Uterus (tissue), 4 donors: Measurements from ENCODE around the gene NPFFR1. TPM values are rescaled to one million over a fixed set of nuclear protein-coding genes. Genes with fewer than 3 reads are reported as not detected.
"Not testable (repeated sequence)": the region's sequence is repeated elsewhere in the genome, so short reads cannot be mapped to it uniquely, and the experiment has no call there.

Experiments used
- DNase-seq, 2 donors: peaks; one replicate each; pipeline ENCODE4 v3.0.0-alpha.2; 2019 to 2020
- H3K27ac ChIP-seq, 2 donors: fragments of 200-600 bp; sonication (generic); 1 replicate in 1 of 2; 2 replicates in 1 of 2; pipeline ENCODE4 v1.5.1; 2016 to 2018
- H3K27me3 ChIP-seq, 2 donors: fragments of 200-600 bp; sonication (generic); one replicate each; pipeline ENCODE4 v1.5.1; 2018 to 2019; ENCODE audit warnings: control low read depth in 1 of 2
- H3K36me3 ChIP-seq, 2 donors: fragments of 200-600 bp; sonication (generic); one replicate each; pipeline ENCODE4 v1.5.1; 2019; ENCODE audit warnings: control low read depth in 1 of 2
- H3K4me1 ChIP-seq, 2 donors: fragments of 200-600 bp; sonication (generic); one replicate each; pipeline ENCODE4 v1.5.1; 2018 to 2019; ENCODE audit warnings: control low read depth in 1 of 2
- H3K4me3 ChIP-seq, 2 donors: fragments of 200-600 bp; sonication (generic); 1 replicate in 1 of 2; 2 replicates in 1 of 2; pipeline ENCODE4 v1.5.1; 2018 to 2019; ENCODE audit warnings: mild to moderate bottlenecking in 1 of 2
- H3K9me3 ChIP-seq, 2 donors: fragments of 200-600 bp; sonication (generic); one replicate each; pipeline ENCODE4 v1.5.1; 2019; ENCODE audit warnings: control low read depth in 1 of 2
- CTCF ChIP-seq, 4 experiments: fragments of 200-600 bp in 2 of 4; fragments of 450-650 bp in 2 of 4; sonication (generic) in 2 of 4; IDR thresholded peaks; one replicate each; pipeline ENCODE4 v1.5.1; 2016 to 2019; ENCODE audit warnings: antibody characterized with exemption in 4 of 4, mild to moderate bottlenecking in 2 of 4, moderate library complexity in 1 of 4
- POLR2A ChIP-seq, 2 donors: fragments of 450-650 bp; IDR thresholded peaks; one replicate each; pipeline ENCODE4 v1.6.1; 2016; ENCODE audit warnings: antibody characterized with exemption in 2 of 2, mild to moderate bottlenecking in 1 of 2, moderate library complexity in 1 of 2
- intact Hi-C: fragments of 100-400 bp; cut with DNase I; formaldehyde crosslinking; loops from one replicate; pipeline ENCODE4 v1.15.1; 2023; ENCODE audit warnings: low total_unique reads
- total RNA-seq, 4 donors: library from RNA; depleted of rRNA in 3 of 4; stranded (reverse); fragments of >200 nt in 3 of 4; gene quantifications; one replicate each; pipeline versions ENCODE4 v1.1.0 to v1.2.4, GENCODE V29; 2014 to 2023
- donor health status: DM: yes; HTN: yes; CAD: no.

NPFFR1 gene
- total RNA-seq, 4 donors from 2014 or later, result 0.43 to 2.1 TPM; not detected in 2

GRCh38 chr10:70250961-70251680, 32.7 kb downstream of the NPFFR1 start:
- Histone ChIP-seq H3K4me1 (no peaks in the 10 kb centered on the region), H3K4me3 (no peak overlapping the region), H3K27me3 (peaks cover 0 to 7% of the 10 kb centered on the region in 2 donors), H3K9me3 (peaks cover 0 to 3% of the 10 kb centered on the region in 2 donors), H3K36me3 (no peaks in the 10 kb centered on the region), H3K27ac (no peak overlapping the region)
- no peak for TF ChIP-seq POLR2A (IDR thresholded peaks at IDR 0.05)
- TF ChIP-seq CTCF (IDR thresholded peaks at IDR 0.05), result no peak
- no peak for DNase-seq
- intact Hi-C loops, result no loop called here

- no peaks in the 10 kb centered on the region for H3K4me1 ChIP-seq
- no peak for DNase-seq
- H3K27me3 ChIP-seq, result no peaks in the 10 kb centered on the region
- H3K36me3 ChIP-seq, result no peaks in the 10 kb centered on the region
- H3K27ac ChIP-seq, result no peak overlapping the region
- intact Hi-C loops, result no loop called here
- TF ChIP-seq CTCF (IDR thresholded peaks at IDR 0.05), result no peak
- no peak for TF ChIP-seq POLR2A (IDR thresholded peaks at IDR 0.05)
- H3K9me3 ChIP-seq, result peaks cover 0 to 1% of the 10 kb centered on the region in 2 donors
- H3K4me3 ChIP-seq, result no peak overlapping the region
Measured at GRCh38 chr10:70247360-70247759, 36.4 kb downstream of the NPFFR1 start.

GRCh38 chr10:70241081-70241480, 42.7 kb downstream of the NPFFR1 start:
- Histone ChIP-seq H3K4me3 (no peak overlapping the region), H3K9me3 (no peaks in the 10 kb centered on the region), H3K27ac (no peak overlapping the region), H3K4me1 (no peaks in the 10 kb centered on the region), H3K36me3 (no peaks in the 10 kb centered on the region), H3K27me3 (no peaks in the 10 kb centered on the region)
- no peak for TF ChIP-seq POLR2A (IDR thresholded peaks at IDR 0.05)
- TF ChIP-seq CTCF (IDR thresholded peaks at IDR 0.05), result no peak
- intact Hi-C loops, result no loop called here
- DNase-seq, result no peak

- not testable (repeated sequence) for H3K9me3 ChIP-seq
Measured at GRCh38 chr10:70239986-70240385, 43.8 kb downstream of the NPFFR1 start.

GRCh38 chr10:70239077-70239976, 44.5 kb downstream of the NPFFR1 start:
- H3K4me1 ChIP-seq, H3K27ac ChIP-seq, H3K36me3 ChIP-seq, H3K9me3 ChIP-seq, H3K27me3 ChIP-seq, intact Hi-C loops, DNase-seq, H3K4me3 ChIP-seq: not testable (repeated sequence)

More at GRCh38 chr10:70239986-70240385, 43.8 kb downstream of the NPFFR1 start:
- H3K4me3 ChIP-seq, intact Hi-C loops, DNase-seq, H3K36me3 ChIP-seq, H3K27ac ChIP-seq, H3K27me3 ChIP-seq, H3K4me1 ChIP-seq: not testable (repeated sequence)

GRCh38 chr10:70237958-70238536, 45.8 kb downstream of the NPFFR1 start:
- intact Hi-C loops, H3K36me3 ChIP-seq, DNase-seq, H3K4me1 ChIP-seq, H3K27me3 ChIP-seq, H3K4me3 ChIP-seq, H3K9me3 ChIP-seq, H3K27ac ChIP-seq: not testable (repeated sequence)
